ENCODE results near the gene URB1.
"Not testable (repeated sequence)": the region's sequence is repeated elsewhere in the genome, so short reads cannot be mapped to it uniquely, and the experiment has no call there.

Gene URB1

GRCh38 chr21:32392880-32393676, at the start of gene URB1:
Gene URB1 (minus strand): TSS chr21:32393012. CDS start chr21:32392910, 102 bp downstream.
- peak; percentile 95 for DNase-seq

DNA sequence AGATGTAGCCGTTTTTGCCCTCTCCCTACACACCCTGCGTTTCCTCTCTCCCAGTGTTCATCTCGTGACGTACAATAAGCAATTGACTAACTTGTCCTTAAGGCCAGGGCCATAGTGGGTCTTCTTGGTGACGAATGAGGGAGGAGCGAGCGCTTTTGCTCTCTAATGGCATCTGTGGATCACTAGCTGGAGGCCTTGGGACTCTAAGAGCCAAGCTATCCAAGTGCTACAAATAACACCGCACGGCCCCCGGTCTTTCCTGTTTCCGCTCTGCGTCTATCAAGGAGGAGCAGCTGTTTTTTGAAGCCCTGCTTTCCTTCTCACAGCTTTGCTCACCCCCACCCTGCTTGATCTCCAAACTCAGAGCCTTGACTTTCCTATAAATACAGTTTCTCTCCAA, 44.9 kb upstream of the URB1 start:
- no peak for DNase-seq

- DNase-seq: not testable (repeated sequence)
Measured at GRCh38 chr21:32432982-32433660, 40.3 kb upstream of the URB1 start.

DNA sequence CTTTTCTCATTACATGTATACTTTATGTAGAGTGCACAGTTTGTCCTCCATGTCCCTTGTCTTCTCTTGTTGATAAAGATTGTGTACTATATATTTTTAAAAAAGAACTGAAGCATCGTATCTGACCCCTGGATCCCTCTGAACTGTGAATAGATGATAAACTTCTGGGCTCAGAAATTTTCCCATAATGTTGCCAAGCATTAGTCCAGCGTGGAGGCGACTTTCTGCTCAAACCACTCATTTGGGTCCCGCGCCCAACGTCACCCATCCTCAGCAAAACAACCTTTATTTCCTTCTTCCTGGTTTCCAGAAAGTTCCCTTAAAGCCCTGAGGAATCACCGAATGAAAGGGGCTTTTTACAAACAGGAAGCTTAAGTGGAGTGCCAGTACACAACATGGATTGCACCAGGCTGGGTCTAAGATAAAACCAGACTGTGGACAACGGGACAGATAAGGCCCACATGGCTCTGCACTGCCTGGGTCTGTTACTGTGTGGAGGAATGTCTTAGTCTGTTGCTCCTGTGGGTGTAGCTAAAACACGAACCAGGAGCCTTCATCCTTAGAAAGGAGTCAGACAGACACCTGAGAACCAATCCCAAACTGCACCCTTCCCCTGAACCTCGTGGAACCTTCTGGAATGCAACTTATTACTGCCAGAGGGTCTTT, 35.3 kb upstream of the URB1 start:
- DNase-seq: peak; percentile 37

DNA sequence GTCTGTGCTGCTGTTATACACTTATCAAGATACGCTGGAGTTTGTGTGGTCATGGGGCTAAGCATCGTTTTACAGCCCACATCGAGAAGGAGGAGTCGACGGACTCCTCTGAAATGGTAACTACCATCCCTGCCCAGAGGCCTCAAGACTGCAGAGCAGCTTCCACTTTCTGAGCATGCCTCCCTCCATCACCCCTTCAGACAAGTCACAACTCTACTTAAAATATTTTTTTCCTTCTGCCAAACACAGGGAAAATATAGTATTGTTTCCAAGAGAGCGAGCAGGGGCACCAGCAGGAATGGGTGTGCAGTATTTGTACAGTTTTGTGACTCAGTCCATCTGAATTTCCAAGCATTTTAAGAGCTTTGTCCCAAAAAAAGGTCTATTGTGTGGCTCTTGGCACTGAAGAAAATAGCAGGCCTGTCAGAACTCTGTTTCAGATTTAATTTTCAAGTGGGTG, 33.8 kb upstream of the URB1 start:
- no peak for DNase-seq

DNA sequence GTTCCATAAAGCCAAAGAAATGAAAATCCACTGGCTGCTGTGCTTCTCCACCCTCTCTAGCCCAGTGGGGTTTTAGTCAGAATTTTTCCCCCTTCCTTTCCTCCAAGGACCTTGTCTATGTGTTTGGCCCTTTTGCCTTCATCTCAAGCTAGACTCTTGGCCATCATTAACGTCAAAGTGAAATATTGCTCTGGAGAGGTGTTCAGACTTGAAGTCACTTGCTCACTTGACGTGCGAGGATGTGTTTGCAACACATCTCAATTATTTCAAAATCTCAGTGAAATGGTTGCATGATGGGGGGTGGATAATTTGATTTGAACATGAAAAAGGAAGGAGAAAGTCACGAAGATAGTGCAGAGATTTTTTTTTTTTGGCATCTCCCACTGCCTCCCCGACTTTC, 33.3 kb upstream of the URB1 start:
- DNase-seq: no peak

DNA sequence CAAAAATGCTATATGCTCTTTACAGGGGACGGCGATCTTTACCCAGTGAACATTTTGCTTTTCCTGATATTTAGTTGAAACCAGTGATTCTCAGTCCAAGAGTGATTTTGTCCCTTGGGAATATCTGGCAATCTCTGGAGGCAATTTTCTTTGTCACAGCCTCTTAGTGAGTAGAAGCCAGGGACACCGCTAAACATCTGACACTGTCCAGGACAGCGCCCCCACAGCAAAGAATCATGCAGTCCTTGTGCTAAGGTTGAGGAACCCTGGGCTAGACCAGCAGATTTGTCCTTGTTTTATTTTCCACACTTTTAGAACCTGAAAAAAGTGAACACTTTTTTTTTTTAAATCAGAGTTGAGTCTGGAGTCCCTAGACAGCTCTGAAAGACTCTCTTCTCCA, 32.8 kb upstream of the URB1 start:
- no peak for DNase-seq

DNA sequence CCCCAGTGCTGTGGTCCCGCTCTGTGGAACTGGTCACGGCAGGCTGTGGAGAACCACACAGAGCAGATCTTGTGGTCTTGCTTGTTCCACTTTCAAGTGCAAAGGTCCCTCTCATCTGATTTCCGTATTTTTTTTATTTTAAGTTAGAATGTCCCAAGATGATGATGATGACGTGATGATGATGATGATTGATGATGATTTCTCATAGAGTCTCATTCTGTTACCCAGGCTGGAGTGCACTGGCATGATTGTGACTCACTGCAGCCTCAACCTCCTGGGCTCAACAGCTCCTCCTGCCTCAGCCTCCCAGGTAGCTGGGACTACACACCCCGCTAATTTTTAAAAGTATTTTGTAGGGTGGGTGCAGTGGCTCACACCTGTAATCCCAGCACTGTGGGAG, 31.9 kb upstream of the URB1 start:
- DNase-seq: no peak

- no peak for DNase-seq
Measured at GRCh38 chr21:32424191-32424535, 31.4 kb upstream of the URB1 start.

- DNase-seq: no peak
Measured at GRCh38 chr21:32423320-32424190, 30.7 kb upstream of the URB1 start.

GRCh38 chr21:32422064-32422463, 29.3 kb upstream of the URB1 start:
- no peak for DNase-seq

- DNase-seq: no peak
Measured at GRCh38 chr21:32418146-32418545, 25.3 kb upstream of the URB1 start.

- DNase-seq: no peak
Measured at GRCh38 chr21:32415451-32416398, 22.9 kb upstream of the URB1 start.

GRCh38 chr21:32414579-32415358, 22.0 kb upstream of the URB1 start:
- DNase-seq: peak; percentile 16

DNA sequence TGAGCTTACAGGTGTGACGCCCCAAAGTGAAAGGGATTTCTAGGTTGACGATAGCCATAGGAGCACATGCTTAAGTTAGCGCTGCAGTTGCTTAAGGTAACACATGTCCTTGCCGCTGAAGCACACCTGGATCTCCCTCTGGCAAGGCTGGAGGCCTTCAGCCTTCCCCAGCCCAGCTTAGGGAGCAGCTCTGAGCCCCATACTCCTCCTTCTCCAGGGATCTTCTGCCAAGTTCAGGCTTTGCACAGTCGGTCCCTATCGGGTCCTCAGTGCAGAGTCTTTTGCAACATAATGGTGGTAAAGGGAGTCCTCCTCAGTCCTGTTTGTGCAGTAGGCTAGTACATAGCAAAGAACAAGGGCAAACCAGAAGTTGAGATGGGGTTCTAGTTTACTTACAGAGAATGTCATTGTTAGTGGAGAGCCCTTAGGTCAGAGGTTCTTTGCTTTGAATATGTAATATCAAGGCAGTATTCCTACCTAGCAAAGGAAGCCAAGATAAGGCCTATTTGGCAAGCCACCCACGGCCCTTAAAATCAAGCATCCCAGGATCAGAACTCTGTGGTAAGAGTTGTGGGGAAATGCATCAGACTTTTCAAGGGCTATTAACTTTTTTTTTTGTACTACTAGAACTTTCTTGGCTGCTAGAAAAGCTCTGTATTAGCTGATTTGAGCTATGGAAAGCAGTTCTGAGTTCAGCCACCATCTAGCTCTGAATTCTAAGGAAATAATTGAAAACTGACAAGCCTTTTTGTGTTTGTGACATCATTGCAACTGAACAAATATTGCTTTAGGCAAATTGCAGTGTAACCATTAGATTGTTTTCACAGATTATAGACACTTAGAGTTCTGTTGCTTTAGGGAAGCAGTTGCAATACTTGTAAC, 21.1 kb upstream of the URB1 start:
- no peak for DNase-seq

DNA sequence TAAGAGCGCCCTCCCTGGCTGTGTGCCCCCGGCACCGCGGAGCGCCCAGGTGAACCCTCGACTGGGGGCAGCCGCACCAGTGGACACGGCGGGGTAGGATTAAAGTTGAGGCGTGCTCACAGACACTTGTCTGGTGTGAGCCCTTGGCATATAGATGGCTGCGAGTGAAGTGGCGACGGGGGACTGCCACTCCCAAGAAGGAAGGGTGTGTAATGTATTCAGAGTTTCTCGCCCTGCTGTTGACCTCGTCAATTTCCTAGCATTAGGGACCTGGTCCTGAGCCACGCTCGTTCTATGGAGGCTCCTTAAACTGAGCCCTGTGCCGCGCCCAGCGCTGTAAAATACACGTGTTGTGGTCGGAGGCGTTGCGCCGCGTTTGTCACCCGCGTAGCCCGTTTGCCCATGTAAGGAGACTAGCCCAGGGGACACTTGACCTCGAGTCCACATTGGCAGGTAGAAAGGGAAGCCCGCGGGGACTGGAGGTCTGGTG, 20.2 kb upstream of the URB1 start:
- no peak for DNase-seq

DNA sequence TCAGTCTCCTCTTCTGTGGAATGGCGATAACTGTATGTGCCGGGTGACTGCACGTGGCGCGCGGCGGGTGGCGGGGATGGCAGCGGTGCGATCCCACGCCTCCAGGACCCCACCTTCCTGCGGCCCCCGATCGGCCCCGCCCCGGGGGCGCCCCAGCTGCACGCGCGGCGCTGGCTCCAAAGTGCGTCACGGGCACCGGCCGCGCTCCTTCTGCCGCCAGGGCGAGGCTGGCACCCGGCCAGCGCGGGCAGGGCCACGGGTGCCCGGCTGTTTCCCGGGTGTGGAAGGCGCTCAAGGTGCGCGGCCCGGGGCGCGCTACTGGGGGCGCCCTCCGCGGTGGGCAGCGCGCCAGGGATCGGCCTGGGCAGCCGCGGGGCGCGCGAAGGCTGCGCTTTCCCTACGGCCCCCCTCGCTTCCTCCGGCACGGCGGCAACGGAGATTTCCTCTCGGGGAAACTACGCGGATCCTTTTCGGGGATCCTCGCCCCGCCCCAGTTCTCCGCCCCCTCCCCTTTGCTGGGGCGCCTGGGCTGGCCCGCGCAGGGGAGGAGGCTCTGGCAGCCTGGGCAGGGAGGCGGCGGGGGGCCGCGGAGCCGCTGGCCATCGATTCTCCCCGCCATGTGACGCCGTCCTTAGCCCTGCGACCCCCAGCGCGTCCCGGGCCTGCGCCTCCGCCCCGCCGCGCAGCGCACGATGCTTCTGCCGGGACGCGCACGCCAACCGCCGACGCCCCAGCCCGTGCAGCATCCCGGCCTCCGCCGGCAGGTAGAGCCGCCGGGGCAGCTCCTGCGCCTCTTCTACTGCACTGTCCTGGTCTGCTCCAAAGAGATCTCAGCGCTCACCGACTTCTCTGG, 19.6 kb upstream of the URB1 start, which contains the start of gene EVA1C:
Gene EVA1C, plus strand, starts transcription at position 545 of the 853 bp plus-strand sequence. Its CDS starts 148 bp downstream, at position 693.
- DNase-seq: no peak

- DNase-seq: no peak
Measured at GRCh38 chr21:32411350-32412161, 18.7 kb upstream of the URB1 start.
